Measurements from ENCODE around the gene NIPAL3.
A peak's percentile ranks its signal among the peaks of the same experiment; 100 is the strongest.

The NIPAL3 gene

DNA sequence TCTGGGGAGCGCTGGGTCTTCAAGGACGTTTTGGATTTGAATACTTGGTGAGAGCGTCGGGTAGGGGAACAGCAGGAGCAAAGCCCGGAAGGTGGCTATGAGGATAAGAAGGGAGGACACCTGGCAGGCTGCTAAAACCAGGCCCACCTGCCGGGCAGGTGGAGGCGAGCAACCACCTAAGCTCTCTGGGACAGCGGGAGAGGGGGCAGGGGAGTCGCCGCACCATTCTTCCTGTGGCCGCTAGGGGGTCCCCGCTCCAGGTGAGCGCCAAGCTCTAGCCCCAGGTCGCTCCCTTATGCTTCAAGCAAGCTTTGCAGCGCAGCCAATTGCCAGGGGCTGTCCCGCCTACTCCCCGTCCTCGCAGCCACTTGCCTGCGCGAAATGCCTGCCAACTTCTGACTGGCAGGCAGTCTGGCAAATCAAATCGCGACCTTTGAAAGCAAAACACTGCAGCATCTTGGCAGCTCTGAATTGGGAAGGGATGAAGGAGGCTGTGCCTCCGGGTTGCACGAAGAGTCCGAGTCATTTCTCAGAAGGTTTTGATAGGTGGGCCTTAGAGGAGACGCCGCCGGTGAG is at the start of gene NIPAL3:
Gene NIPAL3 (plus strand): TSS at position 469 of the 576 bp plus-strand sequence. CDS start 3,746 bp downstream, outside the sequence.
- peak; percentile 96 for DNase-seq

DNA sequence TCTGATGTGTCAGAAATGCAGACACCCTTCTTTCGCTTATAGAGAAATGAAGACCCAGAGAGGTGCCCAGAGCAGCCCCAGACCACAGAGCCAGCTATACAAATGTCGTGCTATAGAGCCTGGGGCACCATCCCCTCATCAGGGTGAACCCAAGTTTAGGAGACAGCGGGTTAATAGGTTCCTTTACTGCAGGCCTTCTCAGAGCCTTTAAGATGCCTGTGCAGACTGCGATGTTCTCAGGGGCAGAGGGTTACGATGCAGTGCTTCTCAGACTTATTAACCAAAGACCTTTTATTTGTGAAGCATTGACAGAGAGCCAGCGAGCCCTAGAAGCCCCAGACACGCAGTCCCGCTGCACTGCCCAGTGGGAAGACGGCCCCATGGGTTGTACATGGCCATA is 48.9 kb upstream of the NIPAL3 start:
- no peak for DNase-seq

DNA sequence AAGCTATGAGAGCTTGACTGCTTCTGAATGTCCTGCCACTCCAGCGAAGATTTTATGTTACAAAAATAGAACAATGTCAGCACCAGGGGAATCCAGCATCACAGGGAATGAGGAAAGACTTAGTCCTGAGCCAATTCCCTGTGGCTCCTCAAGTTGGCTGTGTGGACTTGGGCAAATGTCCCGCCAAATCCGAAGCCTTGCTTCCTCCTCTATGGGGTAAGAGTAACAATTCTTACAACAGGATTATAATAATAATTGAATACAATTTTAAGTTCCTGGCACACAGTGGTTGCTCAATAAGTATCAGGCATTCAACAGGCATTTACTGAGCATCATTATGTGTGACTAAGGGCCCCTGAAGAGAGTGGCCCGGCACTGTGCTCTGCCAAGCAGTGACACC is 46.4 kb upstream of the NIPAL3 start:
- no peak for DNase-seq

DNA sequence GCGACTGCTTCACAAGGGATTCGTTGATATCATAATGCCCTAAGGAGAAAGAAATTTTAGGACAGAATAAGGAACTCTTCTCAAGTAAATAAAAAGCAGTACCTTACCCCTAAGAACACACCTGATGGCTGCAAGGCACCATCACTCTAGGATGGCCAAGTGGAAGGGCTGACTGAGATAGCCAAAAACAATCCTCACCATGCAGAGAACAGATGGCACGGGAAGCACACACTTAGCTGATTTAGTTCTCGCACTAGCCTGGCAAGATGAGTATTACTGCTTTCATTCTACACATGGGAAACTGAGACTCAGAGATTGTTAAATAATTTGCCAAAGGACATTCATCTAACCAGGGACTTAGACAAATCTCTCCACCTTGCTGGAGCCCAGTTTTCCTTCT is 45.8 kb upstream of the NIPAL3 start:
- no peak for DNase-seq

DNA sequence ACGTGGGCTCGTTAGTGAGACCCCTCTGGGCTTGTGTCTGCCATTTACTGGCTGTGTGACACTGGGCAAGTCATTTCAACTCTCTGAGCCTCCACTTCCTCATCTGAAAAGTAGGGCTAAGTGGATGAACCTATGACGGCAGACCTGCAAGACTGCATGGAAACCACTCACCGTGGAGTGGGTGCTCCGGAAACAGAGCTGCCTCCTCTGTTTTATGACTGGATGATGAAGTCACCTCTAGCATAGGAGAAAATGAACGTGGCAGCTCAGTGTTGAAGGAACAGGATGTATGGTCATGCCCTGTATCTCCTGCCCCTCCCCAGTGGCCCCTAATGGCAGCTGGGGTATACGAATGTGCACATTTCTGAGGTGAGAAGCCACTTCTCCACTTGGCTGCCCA is 42.6 kb upstream of the NIPAL3 start:
- DNase-seq = no peak

DNA sequence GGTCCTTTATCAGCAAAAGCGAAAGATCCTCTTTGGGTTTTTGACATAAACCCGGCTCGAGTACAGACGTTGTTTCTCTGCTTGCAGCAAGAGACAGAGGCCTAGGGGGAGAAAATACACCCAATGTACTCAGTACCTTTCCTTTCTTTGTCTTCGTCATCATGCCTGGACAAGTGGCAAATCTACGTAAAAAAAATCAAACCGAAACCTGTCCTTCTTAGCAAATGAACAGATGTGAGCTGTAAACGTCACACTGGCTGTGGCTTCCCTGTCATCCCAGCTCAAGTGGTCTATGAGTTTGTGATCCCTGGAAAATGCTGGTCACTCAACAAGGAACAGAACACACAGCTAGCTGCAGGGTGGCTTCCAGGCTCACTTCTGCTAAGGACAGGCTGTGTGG is 41.9 kb upstream of the NIPAL3 start:
- no peak for DNase-seq

DNA sequence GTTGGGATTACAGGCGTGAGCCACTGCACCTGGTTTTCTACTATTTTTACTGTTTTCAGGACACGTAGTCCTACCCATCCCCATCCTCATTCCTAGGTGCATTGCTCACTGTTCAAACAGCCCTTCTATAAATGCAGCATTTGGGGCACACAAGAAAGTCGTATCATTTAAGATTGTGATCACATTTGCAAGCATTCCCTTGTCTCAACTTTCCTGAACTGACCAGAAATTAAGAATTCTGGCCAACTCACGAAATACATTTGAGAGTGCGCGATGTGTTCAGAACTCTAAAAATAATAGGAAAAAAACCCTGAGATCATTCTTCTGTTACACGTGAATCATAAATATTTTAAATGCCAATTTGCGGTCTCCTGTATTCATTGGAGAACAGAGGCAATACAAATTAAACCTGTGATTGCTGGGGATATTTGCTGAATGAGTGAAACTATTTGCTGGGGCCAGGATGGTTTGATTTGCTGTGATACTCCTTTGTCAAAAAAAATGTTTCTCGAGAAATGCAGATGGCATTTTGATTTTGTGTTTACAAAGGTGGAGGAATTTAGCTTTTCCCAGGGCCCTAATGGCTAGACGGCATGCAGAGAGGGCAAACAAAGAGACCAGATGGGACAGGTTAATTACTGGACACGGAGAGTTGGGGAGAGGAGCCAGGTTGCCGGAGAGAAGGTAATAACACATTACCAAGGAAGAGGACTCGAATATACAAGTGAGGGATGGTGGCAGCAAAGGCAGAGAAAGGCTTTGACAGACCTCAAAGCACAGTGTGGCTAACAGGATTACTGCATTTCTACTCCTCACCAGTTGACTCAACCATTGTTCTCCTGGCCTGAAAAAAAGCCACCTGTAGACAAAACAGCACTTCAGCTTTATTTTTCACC is 40.5 kb upstream of the NIPAL3 start:
- no peak for DNase-seq

DNA sequence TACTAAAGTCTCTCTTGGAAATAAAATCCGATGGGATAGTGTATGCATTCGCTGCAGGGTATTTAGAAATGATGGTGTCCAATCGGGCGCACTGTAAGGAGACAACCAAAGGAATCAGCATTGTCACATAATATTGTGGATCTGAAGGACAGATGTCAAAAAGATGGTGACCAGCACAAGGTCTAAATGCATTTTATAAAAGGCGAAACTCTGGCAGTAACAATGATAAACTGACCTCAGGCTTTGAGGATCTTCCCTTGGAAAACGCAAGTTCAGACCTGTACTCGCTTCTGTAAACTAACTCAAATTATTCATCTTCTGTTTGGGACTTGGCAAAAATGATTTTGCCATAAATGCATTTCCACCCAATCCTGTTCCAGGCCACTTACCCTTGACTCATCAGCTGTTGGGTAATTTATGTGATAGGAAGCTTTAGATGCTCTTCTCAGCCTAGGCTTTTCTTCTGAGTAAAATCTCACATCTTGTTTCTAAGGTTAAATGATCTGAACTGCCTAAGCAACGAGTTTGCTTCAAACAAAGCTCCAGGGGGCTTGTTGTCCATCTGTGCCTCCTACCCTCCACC is 35.8 kb upstream of the NIPAL3 start:
- DNase-seq = no peak

DNA sequence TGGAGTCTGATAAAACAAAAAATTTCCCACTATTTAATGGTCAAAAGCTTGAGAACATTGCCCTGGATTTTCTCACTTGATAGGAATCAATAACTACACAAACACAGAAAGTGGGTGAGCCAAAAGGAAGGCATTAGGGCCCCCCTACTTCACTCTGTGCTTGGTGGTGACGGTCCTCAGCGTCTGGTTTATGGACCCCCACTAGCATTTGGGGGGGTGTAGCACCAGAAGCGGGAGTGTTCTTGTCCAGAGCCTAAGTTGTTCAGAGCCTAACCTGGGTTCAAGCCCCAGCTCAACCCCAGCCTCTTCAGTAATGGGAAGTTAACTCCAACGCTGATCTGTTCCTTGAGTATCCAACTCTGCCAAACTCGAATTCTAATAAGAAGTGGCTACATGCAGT is 35.1 kb upstream of the NIPAL3 start:
- DNase-seq = no peak

DNA sequence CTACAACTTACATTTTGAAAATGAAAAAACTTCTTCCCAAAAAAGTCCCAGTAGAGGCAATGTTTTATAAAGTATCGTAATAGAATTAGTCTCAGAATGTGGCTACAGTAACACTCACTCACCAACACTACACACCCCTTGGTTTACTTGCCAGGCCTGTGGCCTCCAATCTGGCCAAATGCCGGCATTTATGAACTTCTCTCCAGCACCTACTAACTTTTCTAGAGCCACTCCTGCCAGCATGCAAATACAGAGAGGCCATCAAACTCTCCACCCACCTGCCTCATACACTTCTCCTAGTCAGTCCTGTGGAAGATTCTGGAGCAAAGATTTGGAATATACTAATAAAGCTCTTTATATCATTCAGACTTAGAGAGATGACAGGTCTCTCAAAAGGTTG is 34.3 kb upstream of the NIPAL3 start:
- no peak for DNase-seq

DNA sequence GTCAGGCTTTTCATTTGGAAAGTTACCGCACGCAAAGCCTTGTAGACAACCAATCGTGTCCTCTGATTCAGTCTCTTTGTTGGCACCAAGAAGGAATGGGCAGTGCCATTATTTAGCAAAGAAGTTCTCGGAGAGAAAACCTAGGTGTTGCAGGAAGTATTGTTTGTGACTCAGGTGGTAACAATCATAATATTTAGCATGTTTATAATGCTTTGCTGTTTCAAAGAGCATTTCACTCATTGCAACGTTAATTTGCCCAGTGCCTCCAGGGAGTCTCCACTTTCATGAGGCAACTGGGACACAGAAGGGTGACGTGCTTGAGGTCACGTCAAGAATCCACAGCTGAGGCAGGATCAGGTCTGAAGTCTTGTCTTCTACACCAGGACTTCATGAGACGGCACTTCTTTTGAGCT is 33.4 kb upstream of the NIPAL3 start:
- DNase-seq = no peak

DNA sequence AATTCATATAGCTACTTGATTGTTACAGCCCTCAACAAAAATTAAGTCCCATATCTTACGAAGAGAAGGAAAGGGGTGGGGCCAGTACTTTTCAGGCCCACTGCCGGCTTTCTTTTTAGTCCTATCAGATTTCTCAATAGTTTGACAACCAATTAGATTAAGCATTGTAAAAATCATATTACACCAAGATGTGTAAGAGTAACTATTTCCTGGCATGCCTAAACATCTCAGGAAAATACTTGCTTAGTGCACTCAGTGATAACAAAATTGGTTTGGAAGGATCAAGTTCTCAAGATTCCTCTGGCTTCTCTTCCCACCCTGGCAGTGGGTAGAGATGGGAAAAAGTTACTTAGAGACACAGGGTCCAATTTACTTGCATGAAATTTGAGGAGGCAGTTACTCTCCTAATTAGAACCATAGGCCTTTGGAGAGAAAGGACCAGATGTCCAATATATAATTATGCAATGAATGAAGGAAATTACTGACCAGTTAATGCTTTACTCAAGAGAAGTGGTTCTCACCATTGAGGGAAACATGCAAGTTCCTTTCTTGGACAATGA is 32.1 kb upstream of the NIPAL3 start:
- no peak for DNase-seq

DNA sequence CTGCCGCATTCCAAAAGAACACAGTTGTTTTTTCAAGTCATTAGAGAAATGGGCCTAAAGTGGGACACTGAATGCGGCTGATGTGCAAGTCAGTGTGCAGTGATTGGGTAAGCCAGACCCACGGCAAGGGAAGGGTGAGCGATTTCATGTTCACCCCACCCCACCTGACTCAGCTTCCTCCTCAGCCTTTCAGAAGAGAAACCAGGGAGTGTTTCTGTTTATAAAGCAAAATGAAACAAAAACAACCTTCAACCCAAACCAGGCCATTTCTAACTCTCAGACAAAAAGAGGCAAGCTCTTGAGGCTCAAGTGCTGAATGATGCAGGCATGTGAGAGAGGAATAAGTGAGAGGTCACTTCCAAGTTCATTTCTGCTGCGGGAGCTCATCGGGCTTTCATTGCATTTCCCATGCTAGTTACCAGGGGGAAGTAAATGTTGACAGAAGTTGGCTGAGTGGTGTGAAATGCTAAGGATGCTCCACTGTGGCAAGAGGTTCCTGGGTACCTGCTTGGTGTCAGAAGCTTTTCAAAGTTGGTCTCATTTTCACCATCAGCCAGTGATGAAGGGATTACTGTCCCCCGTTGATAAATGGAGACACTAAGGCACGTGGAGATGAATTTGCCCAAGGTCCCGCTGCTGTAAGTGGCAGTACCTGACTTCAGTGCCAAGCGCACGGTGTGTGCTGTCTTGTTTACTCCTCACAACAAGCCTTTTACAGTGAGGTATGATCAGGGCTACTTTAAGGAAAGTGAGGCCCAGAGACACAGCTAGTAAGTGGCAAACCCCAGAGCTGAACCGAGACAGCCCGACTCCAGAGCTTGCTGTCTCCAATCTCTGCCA is 31.1 kb upstream of the NIPAL3 start:
- DNase-seq = peak; percentile 73 to 83

DNA sequence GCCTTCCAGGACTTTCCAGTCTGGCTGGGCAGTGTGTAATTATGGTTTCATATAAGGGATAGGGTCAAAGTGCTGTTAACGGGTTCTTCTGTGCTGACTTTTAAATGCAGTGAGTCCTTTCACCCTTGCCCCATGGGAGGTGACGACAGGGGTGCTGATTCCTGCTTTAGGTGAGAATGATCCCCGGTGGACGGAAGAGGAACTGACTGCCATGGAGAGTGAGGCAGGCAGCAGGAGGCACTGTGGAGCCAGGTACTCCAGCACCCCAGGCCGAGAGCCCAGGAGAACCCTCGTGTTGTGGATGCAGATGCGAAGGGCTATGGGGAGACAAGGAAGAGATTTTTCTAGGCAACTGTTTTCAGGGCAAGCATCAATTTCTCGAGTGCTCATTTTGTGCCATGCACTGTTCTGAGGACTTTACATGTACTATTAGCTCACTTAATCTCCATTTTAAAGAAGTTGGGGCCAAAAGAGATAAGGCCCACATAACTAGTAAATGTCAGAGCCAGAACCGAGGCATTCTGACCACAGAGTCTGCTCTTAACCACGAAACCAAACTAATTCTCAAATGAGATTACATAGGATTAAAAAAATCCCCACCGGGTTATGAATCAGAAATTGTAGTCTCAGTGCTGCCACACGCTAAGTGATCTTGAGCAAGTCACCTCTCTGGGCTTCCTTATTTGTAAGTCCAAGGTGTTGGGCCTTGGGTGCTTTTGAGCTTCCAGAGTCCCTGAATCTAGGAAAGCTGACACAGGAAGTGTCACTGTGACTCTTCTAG is 30.3 kb upstream of the NIPAL3 start:
- DNase-seq = no peak

DNA sequence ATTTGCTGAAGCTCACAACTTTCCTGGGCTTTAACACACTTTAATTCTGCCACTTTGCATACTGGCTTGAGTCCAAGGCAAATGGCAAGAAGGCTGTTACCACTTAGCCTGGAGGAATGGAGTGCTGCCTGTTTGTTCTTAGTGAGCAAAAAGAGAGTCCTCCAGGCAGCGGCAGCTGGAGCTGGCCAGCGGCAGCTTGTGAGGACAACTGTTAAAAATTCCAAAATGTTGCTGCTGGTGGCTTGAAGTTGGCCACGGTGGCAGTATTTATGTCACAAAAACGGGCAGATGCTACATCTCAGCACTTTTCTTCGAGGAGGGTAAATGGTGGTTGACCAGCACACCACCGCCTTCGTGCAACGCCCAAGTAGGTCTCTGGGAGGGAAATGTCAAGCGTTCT is 29.4 kb upstream of the NIPAL3 start:
- no peak for DNase-seq

DNA sequence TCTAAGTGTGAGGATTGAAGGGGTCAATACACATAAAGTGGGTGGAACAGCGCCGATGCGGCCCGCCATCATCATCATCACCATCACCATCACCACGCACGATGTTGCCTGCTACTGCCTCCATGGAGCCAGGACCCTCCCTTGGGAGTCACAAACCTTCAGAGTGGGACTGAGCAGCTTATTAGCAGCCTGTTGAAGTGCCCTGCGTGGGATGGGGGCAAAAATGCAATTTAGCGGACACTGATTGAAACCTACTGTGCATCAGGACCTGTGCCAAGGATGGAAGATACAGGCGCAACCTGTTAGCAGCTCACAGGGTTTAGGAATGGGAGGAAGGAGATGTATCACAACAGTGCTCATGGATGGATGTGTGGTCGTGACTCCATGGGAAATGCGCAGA is 28.7 kb upstream of the NIPAL3 start:
- DNase-seq = no peak

DNA sequence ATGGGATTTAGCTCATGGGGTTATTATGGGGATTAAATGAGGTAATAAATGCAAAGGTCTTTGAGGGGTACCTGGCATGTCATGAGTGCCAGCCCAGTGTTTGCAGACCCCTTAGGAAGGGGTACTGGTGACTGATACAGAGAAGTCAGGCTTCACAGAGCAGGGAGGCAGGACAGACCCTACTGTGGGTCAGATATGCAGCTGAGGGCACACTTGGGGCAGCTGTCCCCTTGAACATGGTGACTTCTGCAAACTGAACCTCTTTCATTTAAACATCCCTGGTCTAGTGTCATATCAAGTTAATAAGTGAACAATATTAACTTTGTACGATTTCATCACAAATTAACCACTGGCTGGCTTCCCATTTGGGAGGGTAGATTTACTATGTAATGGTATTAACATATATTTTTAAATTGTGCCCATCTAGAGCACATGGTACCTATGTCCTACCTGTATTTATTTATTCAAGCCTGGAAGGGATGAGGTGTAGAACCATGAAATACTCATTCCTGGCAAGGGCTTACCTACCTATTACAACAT is 27.9 kb upstream of the NIPAL3 start:
- DNase-seq = no peak

DNA sequence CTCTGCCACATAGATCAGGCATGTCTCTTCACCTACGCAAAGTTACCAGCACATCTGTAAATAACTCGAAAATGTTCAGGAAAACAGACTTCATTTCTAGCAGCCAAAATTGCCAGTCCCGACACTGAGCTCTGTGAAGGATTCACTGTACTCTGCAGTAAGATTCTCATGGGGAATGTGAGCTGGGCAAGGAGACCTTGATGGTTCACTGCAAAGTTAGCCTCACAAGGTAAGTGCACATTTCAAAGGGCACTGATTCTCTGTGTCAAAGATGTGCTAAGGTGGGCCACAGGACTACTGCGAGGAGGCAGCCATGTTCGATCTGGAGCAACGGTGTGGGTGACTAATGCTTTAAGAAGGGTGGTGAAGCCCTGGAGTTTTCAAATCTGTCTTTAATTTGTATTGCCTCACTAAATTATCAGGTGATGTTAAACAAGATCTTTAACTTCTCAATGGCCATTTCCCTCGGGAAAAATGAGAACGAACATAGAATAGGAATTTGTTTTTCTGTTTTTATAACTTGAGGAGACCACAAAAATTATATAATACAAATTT is 27.2 kb upstream of the NIPAL3 start:
- DNase-seq = no peak

DNA sequence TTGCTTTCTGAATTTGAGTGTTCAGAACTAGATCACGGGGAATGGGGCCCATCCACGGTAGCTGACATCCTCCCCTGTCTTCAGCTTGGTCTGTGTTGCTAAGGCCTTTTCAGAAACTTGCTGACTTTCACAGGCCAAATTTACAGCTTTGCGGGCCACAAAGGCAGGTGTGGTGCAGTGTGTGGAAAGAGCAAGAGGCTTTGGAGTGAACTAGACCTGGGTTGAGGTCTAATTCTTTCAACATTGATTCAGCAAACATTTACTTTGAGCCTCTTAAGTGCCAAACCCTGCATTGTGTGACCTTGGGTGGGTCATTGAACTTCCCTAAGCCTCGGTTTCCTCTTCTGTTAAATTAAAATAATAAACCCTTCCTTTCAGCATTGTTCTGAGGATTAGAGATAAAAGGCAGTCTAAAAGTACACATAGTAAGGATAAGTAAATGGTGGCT is 26.3 kb upstream of the NIPAL3 start:
- no peak for DNase-seq

DNA sequence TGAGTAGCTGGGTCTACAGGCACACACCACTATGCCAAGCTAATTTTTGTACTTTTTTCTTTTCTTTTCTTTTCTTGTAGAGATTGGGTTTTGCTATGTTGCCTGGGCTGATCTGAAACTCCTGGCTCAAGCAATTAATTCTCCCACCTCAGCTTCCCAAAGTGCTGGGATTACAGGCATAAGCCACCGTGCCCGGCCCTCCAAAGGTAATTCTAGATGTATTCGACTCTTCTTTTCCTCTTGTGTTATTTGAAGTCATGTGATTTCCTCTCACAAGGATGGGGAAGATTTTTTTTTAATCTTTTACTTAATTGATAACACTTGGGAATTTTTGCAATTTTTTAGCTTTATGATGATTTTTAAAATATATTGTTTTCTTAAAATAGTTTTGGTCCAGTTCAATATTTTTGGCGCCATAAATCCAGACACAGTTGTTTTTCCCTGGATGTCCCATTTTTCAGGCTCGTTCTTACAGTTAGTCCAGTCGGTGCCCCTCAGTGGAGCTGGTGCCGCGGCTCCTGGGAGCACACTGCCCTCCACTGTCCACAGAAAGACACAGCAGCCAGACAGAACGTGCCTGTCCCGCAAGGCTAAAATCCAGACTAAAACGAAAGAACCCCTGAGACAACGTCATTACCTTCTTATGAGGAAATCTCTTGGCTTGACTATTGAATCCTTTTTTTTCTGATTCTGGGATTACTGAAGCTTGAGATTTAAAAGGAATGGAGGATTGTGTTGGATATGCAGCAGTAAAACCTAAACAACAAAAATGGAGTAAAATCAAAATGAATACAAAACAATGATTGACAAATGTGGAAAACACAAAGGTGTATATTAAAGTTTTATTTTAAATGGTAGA is 24.4 kb upstream of the NIPAL3 start:
- DNase-seq = peak; percentile 69 to 82

All from inflammatory macrophage treated with lipopolysaccharide for 1 hour (primary cell).